ENCODE data around the gene NR4A1.

DNA sequence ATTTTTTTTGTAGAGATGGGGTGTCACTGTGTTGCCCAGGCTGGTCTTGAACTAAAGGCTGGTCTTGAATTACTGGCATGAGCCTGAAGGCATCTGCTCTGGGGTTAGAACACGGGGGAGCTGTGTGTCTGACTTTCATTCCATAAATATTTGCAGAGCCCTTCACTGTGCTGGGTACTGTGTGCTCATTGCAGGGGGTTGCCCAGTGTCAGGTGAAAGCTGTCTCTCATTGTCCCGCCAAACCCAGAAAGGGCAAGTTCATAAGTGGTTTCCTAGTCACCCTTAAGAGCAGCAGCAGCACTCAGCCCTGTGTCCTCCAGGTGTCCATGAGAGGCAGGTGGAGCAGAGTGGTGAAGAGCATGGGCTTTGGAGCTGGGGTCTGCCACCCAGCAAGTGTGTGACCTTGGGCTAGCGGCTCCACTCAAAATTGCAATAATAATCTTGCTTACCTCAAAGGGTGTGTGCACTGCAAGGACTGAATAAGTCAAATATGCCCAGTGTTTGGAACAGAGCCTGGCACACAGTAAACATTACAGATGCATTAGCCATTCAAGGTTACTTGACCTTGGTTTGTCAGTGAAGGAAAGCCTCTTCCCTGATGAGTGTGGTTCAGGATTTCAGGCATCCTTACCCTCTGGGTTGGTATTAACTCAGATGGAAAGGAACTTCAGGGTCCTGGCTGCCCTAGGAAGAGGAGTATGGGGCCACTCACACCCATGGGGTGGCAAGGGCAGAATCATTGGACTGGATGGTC is 23.9 kb downstream of the NR4A1 start:
- no peak for TF ChIP-seq SMAD2 (IDR thresholded peaks at IDR 0.05; ENCODE audit: low read depth, low read length)
- TF ChIP-seq, protein P1, sequence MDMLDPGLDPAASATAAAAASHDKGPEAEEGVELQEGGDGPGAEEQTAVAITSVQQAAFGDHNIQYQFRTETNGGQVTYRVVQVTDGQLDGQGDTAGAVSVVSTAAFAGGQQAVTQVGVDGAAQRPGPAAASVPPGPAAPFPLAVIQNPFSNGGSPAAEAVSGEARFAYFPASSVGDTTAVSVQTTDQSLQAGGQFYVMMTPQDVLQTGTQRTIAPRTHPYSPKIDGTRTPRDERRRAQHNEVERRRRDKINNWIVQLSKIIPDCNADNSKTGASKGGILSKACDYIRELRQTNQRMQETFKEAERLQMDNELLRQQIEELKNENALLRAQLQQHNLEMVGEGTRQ (CRISPR knock-in tag; IDR thresholded peaks at IDR 0.05) = no peak
- TF ChIP-seq GABPA (tag; conservative IDR thresholded peaks at IDR 0.05; ENCODE audit: low read depth) = no peak
- TF ChIP-seq, protein P2, sequence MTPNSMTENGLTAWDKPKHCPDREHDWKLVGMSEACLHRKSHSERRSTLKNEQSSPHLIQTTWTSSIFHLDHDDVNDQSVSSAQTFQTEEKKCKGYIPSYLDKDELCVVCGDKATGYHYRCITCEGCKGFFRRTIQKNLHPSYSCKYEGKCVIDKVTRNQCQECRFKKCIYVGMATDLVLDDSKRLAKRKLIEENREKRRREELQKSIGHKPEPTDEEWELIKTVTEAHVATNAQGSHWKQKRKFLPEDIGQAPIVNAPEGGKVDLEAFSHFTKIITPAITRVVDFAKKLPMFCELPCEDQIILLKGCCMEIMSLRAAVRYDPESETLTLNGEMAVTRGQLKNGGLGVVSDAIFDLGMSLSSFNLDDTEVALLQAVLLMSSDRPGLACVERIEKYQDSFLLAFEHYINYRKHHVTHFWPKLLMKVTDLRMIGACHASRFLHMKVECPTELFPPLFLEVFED (CRISPR knock-in tag; conservative IDR thresholded peaks at IDR 0.05) = no peak
- TF ChIP-seq, protein P3, sequence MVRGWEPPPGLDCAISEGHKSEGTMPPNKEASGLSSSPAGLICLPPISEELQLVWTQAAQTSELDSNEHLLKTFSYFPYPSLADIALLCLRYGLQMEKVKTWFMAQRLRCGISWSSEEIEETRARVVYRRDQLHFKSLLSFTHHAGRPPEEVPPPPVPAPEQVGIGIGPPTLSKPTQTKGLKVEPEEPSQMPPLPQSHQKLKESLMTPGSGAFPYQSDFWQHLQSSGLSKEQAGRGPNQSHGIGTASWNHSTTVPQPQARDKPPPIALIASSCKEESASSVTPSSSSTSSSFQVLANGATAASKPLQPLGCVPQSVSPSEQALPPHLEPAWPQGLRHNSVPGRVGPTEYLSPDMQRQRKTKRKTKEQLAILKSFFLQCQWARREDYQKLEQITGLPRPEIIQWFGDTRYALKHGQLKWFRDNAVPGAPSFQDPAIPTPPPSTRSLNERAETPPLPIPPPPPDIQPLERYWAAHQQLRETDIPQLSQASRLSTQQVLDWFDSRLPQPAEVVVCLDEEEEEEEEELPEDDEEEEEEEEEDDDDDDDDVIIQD (CRISPR knock-in tag; IDR thresholded peaks at IDR 0.05) = no peak
- no peak for TF ChIP-seq EZH2 (IDR thresholded peaks at IDR 0.05; ENCODE audit: borderline replicate concordance, low read depth, low read length)
- no peak for TF ChIP-seq RBFOX2 (IDR thresholded peaks at IDR 0.05; ENCODE audit: low read depth, low read length)

Measured in K562 (cell line).